HepG2 (cell line): ENCODE data around the gene PRIMA1. TPM values are rescaled to one million over a fixed set of nuclear protein-coding genes. Genes with fewer than 3 reads are reported as not detected.

Experiments
- ARHGAP35 ChIP-seq: sonication (generic); formaldehyde crosslinking; IDR thresholded peaks from 2 replicates; pipeline ENCODE4 v1.9.0; 2022; ENCODE audit warnings: mild to moderate bottlenecking, inconsistent platforms, moderate library complexity, missing genetic modification reagents, borderline replicate concordance
- BORCS8-MEF2B ChIP-seq: sonication (generic); formaldehyde crosslinking; IDR thresholded peaks from 2 replicates; pipeline ENCODE4 v1.8.0; 2022; ENCODE audit warnings: mild to moderate bottlenecking, missing genetic modification reagents
- IKZF1 ChIP-seq: fragments of 450-650 bp; IDR thresholded peaks from 2 replicates; pipeline ENCODE4 v1.7.1; 2016
- JUN ChIP-seq: sonication (generic); formaldehyde crosslinking; IDR thresholded peaks from 2 replicates; pipeline ENCODE4 v1.4.0; 2020; ENCODE audit warnings: mild to moderate bottlenecking, missing genetic modification reagents
- SALL1 ChIP-seq: sonication (generic); formaldehyde crosslinking; IDR thresholded peaks from 2 replicates; pipeline ENCODE4 v1.8.0; 2022; ENCODE audit warnings: mild to moderate bottlenecking, missing genetic modification reagents
- TFE3 ChIP-seq: IDR thresholded peaks from 2 replicates; pipeline ENCODE4 v1.6.1; 2016
- ZMYM4 ChIP-seq: sonication (generic); formaldehyde crosslinking; IDR thresholded peaks from 2 replicates; pipeline ENCODE4 v1.8.1; 2023; ENCODE audit warnings: mild to moderate bottlenecking, missing genetic modification reagents
- ZNF230 ChIP-seq: sonication (generic); formaldehyde crosslinking; IDR thresholded peaks from 2 replicates; pipeline ENCODE4 v1.4.0; 2020; ENCODE audit warnings: mild to moderate bottlenecking, missing genetic modification reagents
- ZNF546 ChIP-seq: sonication (generic); formaldehyde crosslinking; conservative IDR thresholded peaks from 2 replicates; pipeline ENCODE4 v1.8.1; 2023; ENCODE audit warnings: mild to moderate bottlenecking, missing genetic modification reagents
- ZNF773 ChIP-seq: sonication (generic); formaldehyde crosslinking; IDR thresholded peaks from 2 replicates; pipeline ENCODE4 v1.4.0; 2020; ENCODE audit warnings: missing genetic modification reagents, borderline replicate concordance
- ZNF776 ChIP-seq: sonication (generic); formaldehyde crosslinking; IDR thresholded peaks from 2 replicates; pipeline ENCODE4 v1.4.0; 2020; ENCODE audit warnings: mild to moderate bottlenecking, missing genetic modification reagents
- polyA plus RNA-seq, 8 experiments: library from polyadenylated mRNA; depleted of rRNA in 3 of 8; stranded (reverse) in 7 of 8; unstranded in 1 of 8; fragments of >200 nt; fragmentation: Illumina TruSeq in 4 of 8; extraction: Trizol in 4 of 8; gene quantifications; 2 replicates each; pipeline versions ENCODE4 v1.2.1 to v1.2.3, GENCODE V29; 2011 to 2016; ENCODE audit warnings: low read depth in 4 of 8, missing spikeins in 1 of 8, mixed read lengths in 1 of 8; ENCODE audit not compliant: insufficient read depth in 1 of 8
- total RNA-seq, 5 experiments: library from RNA; depleted of rRNA; stranded (reverse); fragments of >200 nt; fragmentation: Illumina TruSeq; extraction: Trizol; gene quantifications; 2 replicates each; pipeline ENCODE4 v1.2.3, GENCODE V29; 2016; ENCODE audit warnings: low read depth in 1 of 5
- TF ChIP-seq, protein P1 (sequence below), 2 experiments: sonication (generic) in 1 of 2; formaldehyde crosslinking in 1 of 2; IDR thresholded peaks; 2 replicates each; pipeline versions ENCODE4 v1.4.0 to v1.6.1; 2018 to 2020; ENCODE audit warnings: missing genetic modification reagents in 2 of 2, borderline replicate concordance in 1 of 2, low read depth in 1 of 2, mild to moderate bottlenecking in 1 of 2, missing biosample characterization in 1 of 2
- TF ChIP-seq, protein P2 (sequence below): sonication (generic); formaldehyde crosslinking; IDR thresholded peaks from 2 replicates; pipeline ENCODE4 v1.8.1; 2023; ENCODE audit warnings: mild to moderate bottlenecking, missing genetic modification reagents
- TF ChIP-seq, protein P3 (sequence below): sonication (generic); formaldehyde crosslinking; IDR thresholded peaks from 2 replicates; pipeline ENCODE4 v1.5.0; 2020; ENCODE audit warnings: mild to moderate bottlenecking, missing genetic modification reagents, borderline replicate concordance
- TF ChIP-seq, protein P4 (sequence below): sonication (generic); formaldehyde crosslinking; IDR thresholded peaks from 2 replicates; pipeline ENCODE4 v1.8.1; 2023; ENCODE audit warnings: mild to moderate bottlenecking, moderate library complexity, missing genetic modification reagents
- TF ChIP-seq, protein P5 (sequence below): sonication (generic); formaldehyde crosslinking; IDR thresholded peaks from 2 replicates; pipeline ENCODE4 v1.9.0; 2021; ENCODE audit warnings: missing genetic modification reagents, borderline replicate concordance

PRIMA1 gene
- total and polyA plus RNA-seq, 2 of the 13 experiments (the other 11 are each of a cell fraction or from before 2014, with no cell fraction given): 2.4 to 3.2 TPM

GRCh38 chr14:93778453-93778852 lies 9.8 kb downstream of the PRIMA1 start (continued):
- TF ChIP-seq, protein P1, sequence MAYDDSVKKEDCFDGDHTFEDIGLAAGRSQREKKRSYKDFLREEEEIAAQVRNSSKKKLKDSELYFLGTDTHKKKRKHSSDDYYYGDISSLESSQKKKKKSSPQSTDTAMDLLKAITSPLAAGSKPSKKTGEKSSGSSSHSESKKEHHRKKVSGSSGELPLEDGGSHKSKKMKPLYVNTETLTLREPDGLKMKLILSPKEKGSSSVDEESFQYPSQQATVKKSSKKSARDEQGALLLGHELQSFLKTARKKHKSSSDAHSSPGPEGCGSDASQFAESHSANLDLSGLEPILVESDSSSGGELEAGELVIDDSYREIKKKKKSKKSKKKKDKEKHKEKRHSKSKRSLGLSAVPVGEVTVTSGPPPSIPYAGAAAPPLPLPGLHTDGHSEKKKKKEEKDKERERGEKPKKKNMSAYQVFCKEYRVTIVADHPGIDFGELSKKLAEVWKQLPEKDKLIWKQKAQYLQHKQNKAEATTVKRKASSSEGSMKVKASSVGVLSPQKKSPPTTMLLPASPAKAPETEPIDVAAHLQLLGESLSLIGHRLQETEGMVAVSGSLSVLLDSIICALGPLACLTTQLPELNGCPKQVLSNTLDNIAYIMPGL (CRISPR knock-in tag; IDR thresholded peaks at IDR 0.05; ENCODE audit: borderline replicate concordance in 1 of 2, low read depth in 1 of 2): no peak
- TF ChIP-seq TFE3 (CRISPR knock-in tag): peak; percentile 65
- TF ChIP-seq ZNF230: no peak
- TF ChIP-seq, protein P2, sequence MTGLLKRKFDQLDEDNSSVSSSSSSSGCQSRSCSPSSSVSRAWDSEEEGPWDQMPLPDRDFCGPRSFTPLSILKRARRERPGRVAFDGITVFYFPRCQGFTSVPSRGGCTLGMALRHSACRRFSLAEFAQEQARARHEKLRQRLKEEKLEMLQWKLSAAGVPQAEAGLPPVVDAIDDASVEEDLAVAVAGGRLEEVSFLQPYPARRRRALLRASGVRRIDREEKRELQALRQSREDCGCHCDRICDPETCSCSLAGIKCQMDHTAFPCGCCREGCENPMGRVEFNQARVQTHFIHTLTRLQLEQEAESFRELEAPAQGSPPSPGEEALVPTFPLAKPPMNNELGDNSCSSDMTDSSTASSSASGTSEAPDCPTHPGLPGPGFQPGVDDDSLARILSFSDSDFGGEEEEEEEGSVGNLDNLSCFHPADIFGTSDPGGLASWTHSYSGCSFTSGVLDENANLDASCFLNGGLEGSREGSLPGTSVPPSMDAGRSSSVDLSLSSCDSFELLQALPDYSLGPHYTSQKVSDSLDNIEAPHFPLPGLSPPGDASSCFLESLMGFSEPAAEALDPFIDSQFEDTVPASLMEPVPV (CRISPR knock-in tag): 0 out of 2 replicates have a peak, but pooled peaks have one; percentile 49
- TF ChIP-seq ZNF776 (CRISPR knock-in tag): no peak
- TF ChIP-seq, protein P3, sequence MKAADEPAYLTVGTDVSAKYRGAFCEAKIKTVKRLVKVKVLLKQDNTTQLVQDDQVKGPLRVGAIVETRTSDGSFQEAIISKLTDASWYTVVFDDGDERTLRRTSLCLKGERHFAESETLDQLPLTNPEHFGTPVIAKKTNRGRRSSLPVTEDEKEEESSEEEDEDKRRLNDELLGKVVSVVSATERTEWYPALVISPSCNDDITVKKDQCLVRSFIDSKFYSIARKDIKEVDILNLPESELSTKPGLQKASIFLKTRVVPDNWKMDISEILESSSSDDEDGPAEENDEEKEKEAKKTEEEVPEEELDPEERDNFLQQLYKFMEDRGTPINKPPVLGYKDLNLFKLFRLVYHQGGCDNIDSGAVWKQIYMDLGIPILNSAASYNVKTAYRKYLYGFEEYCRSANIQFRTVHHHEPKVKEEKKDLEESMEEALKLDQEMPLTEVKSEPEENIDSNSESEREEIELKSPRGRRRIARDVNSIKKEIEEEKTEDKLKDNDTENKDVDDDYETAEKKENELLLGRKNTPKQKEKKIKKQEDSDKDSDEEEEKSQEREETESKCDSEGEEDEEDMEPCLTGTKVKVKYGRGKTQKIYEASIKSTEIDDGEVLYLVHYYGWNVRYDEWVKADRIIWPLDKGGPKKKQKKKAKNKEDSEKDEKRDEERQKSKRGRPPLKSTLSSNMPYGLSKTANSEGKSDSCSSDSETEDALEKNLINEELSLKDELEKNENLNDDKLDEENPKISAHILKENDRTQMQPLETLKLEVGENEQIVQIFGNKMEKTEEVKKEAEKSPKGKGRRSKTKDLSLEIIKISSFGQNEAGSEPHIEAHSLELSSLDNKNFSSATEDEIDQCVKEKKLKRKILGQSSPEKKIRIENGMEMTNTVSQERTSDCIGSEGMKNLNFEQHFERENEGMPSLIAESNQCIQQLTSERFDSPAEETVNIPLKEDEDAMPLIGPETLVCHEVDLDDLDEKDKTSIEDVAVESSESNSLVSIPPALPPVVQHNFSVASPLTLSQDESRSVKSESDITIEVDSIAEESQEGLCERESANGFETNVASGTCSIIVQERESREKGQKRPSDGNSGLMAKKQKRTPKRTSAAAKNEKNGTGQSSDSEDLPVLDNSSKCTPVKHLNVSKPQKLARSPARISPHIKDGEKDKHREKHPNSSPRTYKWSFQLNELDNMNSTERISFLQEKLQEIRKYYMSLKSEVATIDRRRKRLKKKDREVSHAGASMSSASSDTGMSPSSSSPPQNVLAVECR (CRISPR knock-in tag): no peak
- TF ChIP-seq ZNF546: no peak
- TF ChIP-seq, protein P4, sequence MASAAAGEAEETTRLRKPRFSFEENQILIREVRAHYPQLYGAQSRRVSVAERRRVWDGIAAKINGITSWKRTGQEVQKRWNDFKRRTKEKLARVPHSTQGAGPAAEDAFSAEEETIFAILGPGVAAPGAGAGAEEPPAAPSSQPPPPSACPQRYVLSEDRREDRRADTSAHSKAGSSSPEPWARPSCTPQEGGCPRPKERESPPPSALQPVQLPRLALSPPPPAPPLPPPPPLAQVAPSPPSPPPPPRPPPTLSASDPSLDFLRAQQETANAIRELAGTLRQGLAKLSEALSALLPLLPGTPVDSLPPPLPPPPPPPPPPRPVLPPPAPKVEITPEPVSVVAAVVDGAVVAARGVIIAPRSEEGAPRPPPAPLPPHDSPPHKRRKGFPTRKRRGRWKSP (CRISPR knock-in tag): peak; percentile 82; the same call in 1 of the 2 replicates
- peak; percentile 15; the same call in 1 of the 2 replicates for TF ChIP-seq ZMYM4 (CRISPR knock-in tag)
- peak; percentile 47; the same call in 1 of the 2 replicates for TF ChIP-seq SALL1 (CRISPR knock-in tag)
- TF ChIP-seq JUN (CRISPR knock-in tag): peak; percentile 87
- TF ChIP-seq BORCS8-MEF2B: no peak
- no peak for TF ChIP-seq ARHGAP35 (CRISPR knock-in tag)
- TF ChIP-seq, protein P5, sequence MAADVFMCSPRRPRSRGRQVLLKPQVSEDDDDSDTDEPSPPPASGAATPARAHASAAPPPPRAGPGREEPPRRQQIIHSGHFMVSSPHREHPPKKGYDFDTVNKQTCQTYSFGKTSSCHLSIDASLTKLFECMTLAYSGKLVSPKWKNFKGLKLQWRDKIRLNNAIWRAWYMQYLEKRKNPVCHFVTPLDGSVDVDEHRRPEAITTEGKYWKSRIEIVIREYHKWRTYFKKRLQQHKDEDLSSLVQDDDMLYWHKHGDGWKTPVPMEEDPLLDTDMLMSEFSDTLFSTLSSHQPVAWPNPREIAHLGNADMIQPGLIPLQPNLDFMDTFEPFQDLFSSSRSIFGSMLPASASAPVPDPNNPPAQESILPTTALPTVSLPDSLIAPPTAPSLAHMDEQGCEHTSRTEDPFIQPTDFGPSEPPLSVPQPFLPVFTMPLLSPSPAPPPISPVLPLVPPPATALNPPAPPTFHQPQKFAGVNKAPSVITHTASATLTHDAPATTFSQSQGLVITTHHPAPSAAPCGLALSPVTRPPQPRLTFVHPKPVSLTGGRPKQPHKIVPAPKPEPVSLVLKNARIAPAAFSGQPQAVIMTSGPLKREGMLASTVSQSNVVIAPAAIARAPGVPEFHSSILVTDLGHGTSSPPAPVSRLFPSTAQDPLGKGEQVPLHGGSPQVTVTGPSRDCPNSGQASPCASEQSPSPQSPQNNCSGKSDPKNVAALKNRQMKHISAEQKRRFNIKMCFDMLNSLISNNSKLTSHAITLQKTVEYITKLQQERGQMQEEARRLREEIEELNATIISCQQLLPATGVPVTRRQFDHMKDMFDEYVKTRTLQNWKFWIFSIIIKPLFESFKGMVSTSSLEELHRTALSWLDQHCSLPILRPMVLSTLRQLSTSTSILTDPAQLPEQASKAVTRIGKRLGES: 0 out of 2 replicates have a peak, but pooled peaks have one; percentile 42
- no peak for TF ChIP-seq IKZF1
- no peak for TF ChIP-seq ZNF773 (CRISPR knock-in tag)
